ENCODE data around the gene ARHGAP27.
"Not testable (repeated sequence)": the region's sequence is repeated elsewhere in the genome, so short reads cannot be mapped to it uniquely, and the experiment has no call there.

ARHGAP27 gene, protein sequence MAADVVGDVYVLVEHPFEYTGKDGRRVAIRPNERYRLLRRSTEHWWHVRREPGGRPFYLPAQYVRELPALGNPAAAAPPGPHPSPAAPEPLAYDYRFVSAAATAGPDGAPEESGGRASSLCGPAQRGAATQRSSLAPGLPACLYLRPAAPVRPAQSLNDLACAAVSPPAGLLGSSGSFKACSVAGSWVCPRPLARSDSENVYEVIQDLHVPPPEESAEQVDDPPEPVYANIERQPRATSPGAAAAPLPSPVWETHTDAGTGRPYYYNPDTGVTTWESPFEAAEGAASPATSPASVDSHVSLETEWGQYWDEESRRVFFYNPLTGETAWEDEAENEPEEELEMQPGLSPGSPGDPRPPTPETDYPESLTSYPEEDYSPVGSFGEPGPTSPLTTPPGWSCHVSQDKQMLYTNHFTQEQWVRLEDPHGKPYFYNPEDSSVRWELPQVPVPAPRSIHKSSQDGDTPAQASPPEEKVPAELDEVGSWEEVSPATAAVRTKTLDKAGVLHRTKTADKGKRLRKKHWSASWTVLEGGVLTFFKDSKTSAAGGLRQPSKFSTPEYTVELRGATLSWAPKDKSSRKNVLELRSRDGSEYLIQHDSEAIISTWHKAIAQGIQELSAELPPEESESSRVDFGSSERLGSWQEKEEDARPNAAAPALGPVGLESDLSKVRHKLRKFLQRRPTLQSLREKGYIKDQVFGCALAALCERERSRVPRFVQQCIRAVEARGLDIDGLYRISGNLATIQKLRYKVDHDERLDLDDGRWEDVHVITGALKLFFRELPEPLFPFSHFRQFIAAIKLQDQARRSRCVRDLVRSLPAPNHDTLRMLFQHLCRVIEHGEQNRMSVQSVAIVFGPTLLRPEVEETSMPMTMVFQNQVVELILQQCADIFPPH

DNA sequence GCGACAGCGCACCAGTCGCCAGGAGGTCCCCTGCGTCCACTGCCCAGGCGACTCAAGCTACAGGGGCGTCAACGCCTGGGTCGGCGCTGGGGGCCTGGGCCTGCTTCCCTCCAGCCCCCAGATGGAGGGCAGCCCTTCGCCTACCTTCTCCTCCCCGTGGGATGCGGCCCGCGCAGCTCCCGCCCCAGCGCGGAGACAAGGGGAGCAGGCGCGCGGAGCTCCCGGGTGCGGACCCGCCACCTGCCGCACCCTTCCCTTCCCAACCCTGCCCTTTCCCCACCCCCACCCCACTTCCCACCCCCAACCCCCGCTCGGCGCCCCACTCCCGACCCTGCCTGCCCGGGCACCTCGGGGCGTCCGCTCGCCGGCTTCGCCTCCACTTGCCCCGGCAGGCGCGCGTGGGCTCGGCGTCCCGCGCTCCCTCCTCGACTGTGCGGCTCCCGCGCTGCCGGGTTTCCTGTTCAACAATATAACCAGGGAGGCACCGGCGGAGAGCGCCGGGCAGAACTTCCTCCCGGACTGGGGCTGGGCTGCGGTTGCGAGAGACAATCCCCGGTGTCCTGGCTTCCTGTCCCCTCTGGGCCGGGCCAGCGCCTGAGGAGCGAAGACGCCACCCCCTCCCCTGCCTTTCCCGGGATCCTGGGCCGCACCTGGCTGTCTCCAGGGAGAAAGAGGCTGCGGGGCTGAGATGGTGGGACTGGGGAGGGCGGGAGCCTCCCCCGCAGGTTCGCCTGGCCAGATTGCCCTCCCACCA, at the start of gene ARHGAP27:
Gene ARHGAP27 (minus strand): TSS at position 466 of the 754 bp plus-strand sequence. CDS start 2,591 bp downstream, outside the sequence.
- DNase-seq (ENCODE audit: low read depth), result peak; percentile 72

DNA sequence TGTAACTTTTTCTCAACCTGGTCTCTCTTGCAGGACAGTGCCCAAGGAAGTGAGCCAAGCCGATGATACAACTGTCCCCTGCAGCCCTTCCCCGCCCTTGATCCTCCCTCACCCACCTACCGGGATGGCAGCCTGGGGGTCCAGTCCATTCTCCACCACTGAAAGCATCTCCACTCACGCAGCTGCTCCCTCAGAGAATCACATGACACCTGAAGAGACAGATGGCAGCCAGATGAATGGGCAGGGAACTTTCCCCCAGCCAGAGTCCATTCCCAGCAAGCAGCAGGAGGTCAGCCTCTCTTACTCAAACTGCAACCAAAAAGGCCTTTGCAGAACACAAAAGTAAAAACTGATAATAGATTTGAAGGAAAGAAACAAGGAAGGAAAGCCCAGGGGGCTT, 49.6 kb upstream of the ARHGAP27 start:
- not testable (repeated sequence) for DNase-seq (ENCODE audit: low read depth)

DNA sequence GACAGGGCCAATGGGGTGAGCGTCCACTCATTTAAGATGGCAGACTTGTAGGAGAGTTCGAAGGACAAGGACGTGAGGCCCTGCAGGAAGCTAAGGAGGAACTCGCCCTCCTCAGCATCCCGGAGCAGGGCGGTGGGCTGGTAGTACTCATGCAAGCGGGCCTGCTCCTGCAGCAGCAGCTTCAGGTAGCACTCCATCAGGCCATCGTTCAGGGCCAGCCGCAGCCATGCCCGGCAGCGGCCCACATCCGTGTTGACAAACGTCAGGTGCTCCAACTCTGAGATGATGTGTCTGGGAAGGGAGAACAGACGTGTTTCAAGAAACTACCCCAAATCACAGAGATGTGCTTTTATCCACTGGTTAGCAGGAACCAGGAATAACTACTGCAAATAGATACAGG, 42.8 kb upstream of the ARHGAP27 start:
- DNase-seq (ENCODE audit: low read depth), result not testable (repeated sequence)

DNA sequence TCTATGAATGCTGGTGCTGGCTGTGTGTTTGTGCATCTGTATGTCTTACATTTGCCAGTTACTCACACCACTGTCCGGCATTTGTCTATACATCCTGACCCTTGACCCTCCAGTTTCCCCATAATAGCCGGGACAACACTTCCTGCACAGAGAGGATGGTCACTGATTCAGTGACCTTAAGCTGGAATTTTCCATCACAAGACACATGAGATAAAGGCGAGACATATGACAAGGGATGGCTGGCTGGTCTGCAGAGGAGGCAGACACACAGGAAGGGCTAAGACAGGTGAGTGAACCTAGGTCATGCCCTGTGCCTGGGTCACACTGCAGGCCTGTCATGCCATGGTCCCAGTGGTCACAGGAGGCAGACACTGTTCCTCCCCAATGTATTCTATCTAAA, 39.6 kb upstream of the ARHGAP27 start:
- DNase-seq (ENCODE audit: low read depth), result not testable (repeated sequence)

DNA sequence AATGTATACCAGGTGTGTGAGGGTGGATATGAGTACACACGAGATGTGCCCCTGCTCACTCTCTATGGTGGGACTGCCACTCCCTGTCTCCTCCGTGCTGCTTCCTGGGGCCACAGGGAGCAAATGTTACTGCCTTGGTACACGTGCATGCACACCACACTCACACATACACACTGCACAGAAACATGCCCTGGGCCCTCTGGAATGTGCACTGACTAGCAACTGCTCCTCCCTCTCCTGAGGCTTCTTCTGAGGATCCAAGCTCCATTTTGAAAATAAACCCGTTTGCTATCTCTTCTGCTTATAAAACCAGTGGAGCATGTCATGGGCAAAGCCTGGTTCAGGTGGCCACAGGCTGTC, 36.5 kb upstream of the ARHGAP27 start:
- DNase-seq (ENCODE audit: low read depth), result not testable (repeated sequence)

DNA sequence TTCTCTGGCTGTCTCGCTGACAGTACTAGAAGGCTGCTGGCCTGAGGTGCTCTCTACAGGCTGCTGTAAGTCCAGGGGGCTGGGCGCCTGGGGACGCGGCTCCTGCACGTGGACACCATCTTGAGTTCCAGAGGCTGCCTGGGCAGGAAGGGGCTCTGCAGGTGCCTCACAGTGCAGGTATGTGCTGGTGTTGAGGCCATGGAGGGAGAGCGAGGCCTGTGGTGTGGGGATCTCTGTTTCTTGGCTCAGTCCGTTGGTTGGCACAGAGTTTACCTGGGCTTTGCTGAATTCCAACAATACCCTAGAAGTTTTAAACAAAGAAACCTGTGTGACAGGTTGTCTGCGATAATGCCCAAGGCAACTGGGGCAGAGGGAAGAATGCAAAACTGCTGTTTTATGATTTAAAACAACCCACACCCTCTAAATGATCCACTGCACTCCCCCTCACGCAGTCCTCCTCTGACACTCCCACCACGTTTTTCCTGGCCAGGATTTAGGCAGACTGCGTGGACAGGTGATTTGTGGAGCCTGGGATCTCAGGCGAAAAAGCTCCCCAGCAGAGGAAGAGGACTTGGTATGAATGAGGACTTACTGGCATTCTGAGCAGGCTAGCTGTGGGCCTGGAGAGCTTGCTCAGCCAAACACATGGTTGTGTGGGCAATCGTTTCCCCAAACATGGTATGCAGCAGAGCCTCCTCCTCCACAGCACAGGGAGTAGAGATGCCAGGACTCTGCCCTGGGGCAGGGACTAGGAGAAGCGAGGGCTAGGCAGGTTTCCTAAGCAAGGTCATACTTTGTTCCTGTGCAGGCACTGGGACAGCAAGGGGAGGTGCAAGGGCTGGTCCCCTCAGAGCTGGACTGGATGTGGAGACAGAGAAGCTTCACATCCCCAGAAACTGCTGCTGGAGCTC, 35.9 kb upstream of the ARHGAP27 start:
- not testable (repeated sequence) for DNase-seq (ENCODE audit: low read depth)

DNA sequence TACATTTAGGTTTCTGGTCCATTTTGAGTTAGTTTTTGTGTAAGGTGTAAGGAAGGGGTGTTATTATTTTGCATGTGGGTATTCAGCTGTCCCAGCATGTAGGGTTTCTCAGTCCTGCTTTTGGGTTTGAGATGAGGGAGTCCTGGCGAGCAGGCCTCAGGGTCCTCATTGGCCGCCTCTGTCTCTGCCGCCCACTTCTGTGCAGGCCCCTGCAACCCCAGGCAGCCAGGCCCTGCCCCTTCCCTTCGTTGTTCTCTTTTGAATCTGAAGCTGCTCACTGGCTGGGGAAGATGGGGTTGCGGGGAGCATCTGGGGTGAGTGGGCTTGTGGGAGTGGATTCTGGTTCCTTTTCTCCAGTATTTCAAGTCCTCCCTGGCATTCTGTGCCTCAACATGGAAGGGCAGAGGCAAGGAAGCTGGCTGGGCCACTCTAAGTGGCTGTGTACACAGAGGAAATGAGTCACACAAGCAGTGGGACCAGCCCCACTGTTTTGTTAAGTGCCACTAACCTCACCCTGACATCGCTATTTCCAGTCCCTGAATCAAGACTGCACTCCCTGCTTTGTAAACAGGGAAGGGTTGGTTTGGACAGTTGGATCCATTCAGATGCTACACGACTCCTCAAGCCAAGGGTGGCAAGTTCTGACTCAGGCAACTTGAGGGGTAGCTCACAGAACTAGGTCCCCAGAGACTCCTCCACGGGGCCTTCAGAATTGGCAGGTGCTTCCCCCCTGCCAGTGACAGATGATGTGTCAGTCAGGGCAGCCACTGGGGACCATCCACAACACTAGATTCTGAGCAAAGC, 29.1 kb upstream of the ARHGAP27 start:
- DNase-seq (ENCODE audit: low read depth), result not testable (repeated sequence)

DNA sequence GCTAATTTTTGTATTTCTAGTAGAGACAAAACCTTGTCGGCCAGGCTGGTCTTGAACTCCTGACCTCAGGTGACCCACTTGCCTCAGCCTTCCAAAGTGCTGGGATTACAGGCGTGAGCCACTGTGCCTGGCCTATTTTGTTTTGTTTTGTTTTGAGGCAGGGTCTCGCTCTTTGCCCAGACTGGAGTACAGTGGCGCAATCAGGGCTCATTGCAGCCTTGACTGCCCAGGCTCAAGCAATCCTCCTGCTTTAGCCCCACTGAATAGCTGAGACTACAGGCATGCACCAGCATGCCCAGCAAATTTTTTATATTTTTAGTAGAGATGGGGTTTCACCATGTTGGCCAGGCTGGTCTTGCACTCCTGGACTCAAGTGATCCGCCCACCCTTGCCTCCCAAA, 27.8 kb upstream of the ARHGAP27 start:
- not testable (repeated sequence) for DNase-seq (ENCODE audit: low read depth)

DNA sequence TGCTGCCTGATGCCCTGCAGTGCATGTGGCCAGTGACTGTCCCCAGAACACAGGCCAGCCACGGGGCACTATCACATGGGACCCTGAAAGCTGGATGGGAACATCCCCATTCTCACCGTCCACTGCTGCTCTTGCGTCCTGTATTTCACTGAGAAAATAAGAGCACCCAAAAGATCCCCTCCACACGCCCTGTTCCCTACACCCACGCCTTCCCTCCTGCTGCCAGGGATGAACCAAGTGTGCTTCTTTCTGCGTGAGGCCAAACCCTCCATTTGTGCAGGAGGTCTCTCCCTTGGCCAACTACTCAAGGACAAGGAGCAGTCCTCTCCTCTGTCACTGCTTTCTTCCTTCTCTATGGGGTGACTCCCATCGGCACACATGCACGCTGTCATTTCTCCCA, 21.7 kb upstream of the ARHGAP27 start:
- not testable (repeated sequence) for DNase-seq (ENCODE audit: low read depth)

DNA sequence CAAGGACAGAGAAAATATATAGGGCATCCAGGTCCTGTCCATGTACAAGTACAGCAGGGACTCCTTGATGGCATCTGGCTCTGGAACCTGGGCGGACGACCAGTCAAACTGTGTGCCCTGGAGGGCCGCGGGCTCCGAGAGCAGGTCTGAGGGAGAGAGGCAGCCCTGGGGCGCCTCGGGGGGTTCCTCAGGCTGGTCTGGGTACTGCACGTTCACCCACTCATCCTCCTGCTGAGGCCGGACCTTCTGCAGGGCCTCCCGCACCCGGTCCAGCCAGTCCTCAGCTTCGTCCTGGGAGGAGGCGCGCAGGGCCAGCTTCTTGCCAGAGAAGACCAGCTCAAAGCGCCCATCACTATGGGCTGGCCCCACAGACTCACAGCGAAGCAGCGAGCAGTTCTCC, 21.1 kb upstream of the ARHGAP27 start:
- DNase-seq (ENCODE audit: low read depth), result not testable (repeated sequence)

DNA sequence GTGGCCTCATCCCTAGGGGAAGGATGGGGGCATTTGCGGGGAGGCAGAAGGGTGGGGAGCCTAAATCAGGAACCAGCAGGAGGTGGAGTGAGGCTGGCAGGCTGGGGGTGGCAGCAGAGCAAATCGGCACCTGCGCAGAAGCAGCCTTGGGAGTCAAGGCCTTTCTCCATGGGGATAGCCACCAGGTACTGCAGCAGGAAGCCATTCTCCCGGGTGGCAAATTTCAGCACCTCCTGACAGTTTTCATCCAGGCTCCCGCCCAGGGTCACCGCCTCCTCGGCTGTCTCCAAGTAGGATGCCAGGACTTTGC, 20.5 kb upstream of the ARHGAP27 start:
- not testable (repeated sequence) for DNase-seq (ENCODE audit: low read depth)

DNA sequence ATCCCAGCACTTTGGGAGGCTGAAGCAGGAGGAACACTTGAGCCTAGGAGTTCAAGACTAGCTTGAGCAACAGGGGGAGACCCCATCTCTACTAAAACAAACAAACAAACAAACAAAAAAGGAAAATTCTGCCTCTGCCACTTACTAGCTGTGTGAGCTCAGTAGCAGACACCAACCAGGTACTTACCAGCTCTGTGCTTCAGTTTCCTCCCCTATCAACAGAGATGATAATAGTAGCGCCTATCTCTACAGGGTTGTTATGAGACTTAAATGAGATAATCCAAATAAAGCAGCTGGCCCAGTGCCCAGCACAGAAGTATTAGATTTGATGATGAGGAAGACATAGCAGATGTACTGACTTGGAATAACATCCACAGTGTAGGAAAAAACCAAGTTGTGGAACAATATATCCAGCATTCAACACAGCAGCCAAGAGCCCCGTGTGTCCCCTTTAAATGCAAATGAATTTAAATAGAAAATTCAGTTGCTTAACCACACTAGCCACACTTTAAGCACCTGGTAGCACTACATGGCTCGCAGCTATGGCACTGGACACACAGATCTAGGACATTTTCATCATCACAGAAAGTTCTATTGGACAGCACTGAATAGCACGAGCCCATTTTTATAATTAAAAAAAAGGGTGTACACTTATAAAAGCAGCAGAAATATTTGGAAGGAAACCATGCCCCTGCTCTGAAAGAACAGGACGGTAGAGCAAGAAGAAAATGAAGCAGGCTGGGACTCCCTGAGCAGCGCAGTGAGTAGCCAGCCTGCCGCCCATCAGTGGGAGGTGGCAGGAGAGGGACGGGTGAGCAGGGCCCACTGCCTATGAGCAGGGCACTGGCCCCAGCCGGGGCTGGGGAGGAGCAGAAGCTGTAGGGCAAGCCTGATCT, 19.9 kb upstream of the ARHGAP27 start:
- not testable (repeated sequence) for DNase-seq (ENCODE audit: low read depth)

DNA sequence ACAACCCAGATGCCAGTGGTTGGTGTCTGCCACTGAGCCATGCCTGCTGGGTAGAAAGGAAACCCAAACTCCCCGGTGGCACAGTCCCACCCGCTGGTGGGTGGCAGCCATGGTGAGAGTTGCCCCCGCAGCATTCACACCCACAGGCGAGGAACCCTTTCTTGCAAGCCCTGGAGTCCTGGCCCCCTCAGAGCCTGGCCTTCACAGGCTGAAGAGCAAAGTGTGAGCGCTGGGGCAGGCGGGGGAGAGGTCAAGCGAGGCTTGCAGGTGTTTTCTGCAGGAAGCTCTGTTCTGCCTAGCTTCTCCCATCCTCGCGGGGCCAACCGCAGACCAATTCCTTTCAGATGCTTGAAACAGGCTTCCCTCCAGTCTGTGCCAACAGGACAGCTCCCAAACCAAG, 19.0 kb upstream of the ARHGAP27 start:
- DNase-seq (ENCODE audit: low read depth), result not testable (repeated sequence)

DNA sequence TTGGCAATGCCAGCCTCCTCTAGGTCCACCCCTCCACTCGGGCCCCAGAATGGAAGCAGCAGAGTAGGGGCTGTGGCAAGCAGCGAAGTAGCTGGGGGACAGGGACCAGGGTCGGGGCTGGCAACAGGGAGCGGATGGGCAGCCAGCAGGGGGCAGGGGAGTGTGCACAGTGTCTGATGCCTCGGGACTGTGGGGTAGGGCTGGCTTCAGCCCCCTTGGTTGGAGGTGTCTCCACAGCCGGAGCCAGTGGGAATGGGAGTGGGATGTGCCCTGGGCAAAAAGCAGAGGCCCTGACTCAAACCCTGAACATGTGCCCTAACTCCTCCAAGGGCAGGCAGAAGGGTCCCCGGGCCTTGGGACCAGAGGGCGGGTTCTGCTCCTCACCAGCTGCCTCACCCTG, 18.5 kb upstream of the ARHGAP27 start:
- DNase-seq (ENCODE audit: low read depth), result no peak

DNA sequence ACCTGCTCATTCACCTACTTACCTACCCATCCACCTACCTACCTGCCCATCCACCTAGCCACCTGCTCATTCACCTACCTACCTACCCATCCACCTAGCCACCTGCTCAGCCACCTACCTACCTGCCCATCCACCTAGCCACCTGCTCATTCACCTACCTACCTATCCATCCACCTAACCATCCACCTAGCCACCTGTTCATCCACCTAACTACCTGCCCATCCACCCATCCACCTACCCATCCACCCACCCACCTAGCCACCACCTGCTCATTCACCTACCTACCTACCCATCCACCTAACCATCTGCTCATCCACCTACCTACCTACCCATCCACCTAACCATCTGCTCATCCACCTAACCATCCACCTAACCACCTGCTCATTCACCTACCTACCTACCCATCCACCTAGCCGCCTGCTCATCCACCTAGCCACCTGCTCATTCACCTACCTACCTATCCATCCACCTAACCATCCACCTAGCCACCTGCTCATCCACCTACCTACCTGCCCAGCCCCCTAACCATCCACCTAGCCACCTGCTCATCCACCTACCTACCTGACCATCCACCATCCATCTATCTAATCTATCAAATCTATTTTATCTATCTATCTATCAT, 17.1 kb upstream of the ARHGAP27 start:
- not testable (repeated sequence) for DNase-seq (ENCODE audit: low read depth)

DNA sequence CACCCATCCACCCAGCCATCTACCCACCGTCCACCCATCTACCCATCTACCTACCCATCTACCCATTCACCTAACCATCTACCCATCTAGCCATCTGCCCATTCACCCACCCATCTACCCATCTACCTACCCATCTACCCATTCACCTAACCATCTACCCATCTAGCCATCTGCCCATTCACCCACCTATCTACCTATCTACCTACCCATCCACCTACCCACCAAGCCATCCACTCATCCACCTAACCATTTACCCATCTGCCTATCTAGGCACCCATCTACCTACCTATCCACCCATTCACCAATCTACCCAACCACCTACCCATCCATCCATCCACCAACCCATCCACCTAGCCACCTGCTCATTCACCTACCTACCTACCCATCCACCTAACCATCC, 16.6 kb upstream of the ARHGAP27 start:
- not testable (repeated sequence) for DNase-seq (ENCODE audit: low read depth)

DNA sequence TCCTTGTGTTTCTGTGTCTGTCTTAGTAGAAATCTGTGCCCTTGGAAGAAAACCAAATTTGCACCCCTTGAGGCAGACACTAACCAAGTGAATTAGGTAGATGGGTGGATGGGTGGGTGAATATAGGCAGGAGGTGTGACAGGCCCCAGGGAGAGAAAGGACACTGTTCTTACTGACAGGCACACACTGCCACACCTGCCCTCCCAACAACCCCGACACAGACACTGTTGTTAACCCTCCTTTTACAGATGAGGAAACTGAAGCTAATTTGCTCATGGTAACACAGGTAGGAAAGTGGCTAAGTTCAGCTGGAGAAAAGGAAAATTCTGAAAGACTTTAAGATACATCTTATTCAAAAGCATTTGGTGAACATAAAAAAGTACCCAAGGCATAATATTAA, 15.8 kb upstream of the ARHGAP27 start:
- DNase-seq (ENCODE audit: low read depth), result not testable (repeated sequence)

DNA sequence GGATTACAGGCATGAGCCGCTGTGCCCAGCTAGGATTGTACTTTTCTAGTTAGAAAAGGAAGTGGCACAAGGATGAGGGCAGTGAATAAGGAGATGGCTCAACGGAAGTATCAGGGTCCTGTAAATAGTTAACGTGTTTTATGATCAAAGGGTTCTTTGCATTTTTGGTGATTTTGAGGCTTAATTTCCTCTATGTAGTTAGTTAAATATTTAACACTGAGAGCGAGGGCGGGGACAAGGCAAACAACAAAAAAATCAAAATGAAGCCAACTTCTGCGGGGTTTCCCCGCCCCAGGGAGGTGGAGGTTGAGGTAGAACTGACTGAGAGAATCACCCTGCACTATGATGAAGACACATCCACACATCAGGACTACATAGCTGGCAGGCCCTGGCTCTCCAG, 15.4 kb upstream of the ARHGAP27 start:
- DNase-seq (ENCODE audit: low read depth), result not testable (repeated sequence)

DNA sequence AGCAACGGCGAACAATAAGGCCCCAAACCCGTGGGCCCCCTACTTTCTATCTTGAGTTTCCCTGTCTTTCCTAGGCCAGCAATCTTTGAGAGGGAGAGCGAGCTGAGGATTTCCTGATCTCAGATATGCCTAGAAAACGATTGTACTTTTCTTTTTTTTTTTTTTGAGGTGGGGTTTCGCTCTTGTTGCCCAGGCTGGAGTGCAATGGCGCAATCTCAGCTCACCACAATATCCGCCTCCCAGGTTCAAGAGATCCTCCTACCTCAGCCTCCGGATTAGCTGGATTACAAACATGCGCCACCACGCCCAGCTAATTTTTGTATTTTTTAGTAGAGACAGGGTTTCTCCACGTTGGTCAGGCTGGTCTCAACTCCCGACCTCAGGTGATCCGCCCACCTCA, 15.0 kb upstream of the ARHGAP27 start:
- not testable (repeated sequence) for DNase-seq (ENCODE audit: low read depth)

All from CMK (cell line).